HG03354 (cell line): Measurements from ENCODE around the gene LMTK3.
A peak's percentile ranks its signal among the peaks of the same experiment; 100 is the strongest.
"Not testable (repeated sequence)": the region's sequence is repeated elsewhere in the genome, so short reads cannot be mapped to it uniquely, and the experiment has no call there.

Experiments
- ATAC-seq: cut with Tn5 transposase; IDR thresholded peaks from one replicate; pipeline ENCODE4 v1.9.1; 2021; ENCODE audit warnings: mild to moderate bottlenecking; ENCODE audit not compliant: unreplicated experiment, poor library complexity, severe bottlenecking

Gene LMTK3

GRCh38 chr19:48490981-48491792 lies 20.4 kb downstream of the LMTK3 start:
- ATAC-seq: no peak

DNA sequence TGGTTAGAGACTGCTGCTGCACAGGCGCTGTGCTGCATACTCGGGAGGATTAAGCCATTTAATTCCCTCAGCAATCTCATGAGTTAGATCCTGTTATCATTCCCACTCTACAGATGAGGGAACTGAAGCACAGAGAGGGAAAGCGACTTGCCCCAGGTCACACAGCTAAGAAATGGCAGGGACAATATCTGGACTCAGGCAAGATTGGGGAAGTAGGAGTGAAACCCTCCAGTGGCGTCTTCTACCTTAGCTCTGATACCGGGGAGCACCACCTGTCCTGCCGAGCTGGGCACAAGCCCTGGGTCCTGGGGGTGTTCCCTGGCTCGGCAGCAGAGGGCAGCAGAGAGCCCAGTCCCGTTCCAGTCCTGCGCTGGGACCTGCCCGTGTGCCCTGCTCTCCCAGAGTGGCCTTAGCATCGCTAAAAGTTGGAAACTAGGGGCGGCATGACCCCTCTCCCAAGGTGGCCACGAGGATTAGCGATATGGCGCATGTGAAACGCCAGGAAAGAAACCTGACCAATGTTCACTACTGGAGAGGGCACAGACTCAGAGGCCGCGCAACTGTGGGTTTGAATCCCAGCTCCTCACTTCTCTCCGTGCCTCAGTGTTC lies 21.9 kb downstream of the LMTK3 start:
- ATAC-seq: peak; percentile 36

DNA sequence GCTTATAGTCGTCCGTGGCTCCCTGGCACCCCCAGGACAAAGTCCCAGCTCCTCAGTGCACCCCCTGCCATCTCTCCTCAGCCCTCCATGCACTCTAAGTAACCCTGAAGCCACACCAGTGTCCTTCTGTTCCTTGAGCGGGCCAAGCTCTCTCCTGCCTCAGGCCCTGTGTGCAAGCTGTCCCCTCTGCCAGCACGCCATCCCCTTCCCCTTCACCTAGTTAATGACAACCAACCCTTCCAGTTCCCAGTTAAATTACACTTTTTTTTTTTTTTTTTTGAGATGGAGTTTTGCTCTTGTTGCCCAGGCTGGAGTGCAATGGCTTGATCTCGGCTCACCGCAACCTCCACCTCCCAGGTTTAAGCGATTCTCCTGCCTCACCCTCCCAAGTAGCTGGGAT lies 23.2 kb downstream of the LMTK3 start:
- not testable (repeated sequence) for ATAC-seq

DNA sequence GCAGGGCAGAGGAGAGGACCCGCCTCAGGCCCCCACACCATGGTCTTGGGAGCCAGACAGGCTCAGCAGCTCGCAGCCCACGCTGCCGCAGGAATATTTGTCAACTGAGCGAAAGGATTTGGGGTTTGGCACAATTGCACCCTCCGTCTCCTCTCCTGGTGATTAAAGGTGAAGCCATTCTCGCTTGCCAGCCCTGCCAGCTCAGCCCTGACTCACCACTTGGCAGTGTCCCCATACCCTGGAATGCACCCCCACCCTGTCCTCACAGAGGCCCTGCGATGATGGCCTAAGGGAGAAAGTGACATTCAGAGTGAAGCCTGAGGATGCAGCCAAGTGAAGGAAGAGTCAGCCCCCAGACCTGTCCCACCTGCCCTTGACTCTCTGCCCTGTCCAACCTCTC lies 23.7 kb downstream of the LMTK3 start:
- no peak for ATAC-seq

GRCh38 chr19:48487544-48487943 lies 24.1 kb downstream of the LMTK3 start:
- ATAC-seq: no peak

DNA sequence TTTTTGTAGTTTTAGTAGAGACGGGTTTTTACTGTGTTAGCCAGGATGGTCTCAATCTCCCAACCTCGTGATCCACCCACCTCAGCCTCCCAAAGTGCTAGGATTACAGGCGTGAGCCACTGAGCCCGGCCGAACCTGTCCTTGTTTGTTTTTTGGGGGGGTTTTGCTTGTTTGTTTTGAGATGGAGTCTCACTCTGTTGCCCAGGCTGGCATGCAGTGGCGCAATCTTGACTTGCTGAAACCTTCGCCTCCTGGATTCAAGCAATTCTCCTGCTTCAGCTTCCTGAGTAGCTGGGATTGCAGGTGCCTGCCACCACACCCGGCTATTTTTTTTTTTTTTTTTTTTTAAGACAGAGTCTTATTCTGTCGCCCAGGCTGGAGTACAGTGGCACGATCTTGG lies 24.9 kb downstream of the LMTK3 start:
- ATAC-seq: not testable (repeated sequence)

DNA sequence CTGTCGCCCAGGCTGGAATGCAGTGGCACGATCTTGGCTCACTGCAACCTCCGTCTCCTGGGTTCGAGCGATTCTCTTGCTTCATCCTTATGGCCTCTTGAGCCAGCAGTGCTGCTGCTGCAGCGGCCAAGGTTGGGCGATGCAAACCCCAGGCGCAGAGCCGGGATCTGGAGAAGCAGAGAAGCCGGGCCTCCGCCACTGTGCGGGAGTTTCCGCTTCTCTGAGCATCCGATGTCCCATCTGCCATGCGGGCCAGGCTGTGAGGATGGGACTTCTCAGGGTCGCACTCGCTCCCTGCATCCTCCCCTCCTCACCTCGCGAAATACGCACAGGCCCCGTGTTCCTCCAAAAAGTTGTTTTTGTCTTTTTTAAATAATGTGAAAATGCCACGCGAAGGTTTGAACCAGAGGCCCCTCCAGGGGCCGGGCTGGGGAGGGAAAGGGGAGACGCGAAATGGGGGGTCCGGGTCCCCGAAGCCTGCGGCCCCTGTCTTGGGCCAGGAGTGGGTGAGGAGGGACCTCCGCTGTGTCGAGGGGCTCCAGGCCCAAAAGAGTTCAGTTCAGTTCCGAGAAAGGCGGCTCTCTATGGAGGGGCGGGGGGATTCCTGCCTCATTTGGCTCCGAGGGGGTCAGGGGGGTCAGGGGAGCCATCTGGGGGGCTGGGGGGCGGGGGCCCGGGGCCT lies 26.6 kb downstream of the LMTK3 start:
- ATAC-seq: no peak

DNA sequence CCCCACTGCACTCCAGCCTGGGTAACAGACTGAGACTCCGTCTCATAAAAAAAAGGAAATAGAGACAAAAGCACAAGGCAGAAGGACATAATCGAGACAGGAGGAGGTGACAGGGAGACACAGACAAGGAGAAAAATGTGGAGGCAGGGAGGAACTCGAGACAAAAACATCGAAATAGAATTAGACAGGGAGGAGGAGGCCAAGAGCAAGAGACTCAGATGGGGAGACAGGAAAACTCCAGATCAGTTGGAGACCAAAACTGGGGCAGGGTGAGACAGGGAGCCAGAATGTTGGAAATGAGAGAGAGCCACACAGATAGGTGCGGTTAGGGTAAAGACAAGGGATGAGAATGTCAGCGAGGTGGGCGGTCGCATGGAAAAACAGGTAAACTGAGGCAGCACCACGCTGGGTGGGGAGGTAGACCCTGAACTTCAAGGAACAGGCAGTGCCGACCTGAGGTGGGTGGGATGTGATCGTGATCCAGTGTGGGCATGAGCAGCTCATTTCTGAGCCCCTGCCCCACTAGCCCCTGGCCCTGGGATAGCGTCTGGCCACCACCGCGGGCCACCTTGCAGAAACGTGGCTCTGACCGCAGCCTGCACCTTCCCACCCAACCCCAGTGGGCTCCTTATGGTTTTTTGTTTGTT lies 27.3 kb downstream of the LMTK3 start:
- ATAC-seq: no peak

- no peak for ATAC-seq
These were observed 28.3 kb downstream of the LMTK3 start for GRCh38 chr19:48483301-48483700.

- no peak for ATAC-seq
These were observed 29.6 kb downstream of the LMTK3 start for GRCh38 chr19:48481846-48482639.

- no peak for ATAC-seq
These were observed 30.8 kb downstream of the LMTK3 start for GRCh38 chr19:48480558-48481500.

- ATAC-seq: no peak
These were observed 31.5 kb downstream of the LMTK3 start for GRCh38 chr19:48480183-48480557.

GRCh38 chr19:48479686-48480085 lies 31.9 kb downstream of the LMTK3 start:
- no peak for ATAC-seq

GRCh38 chr19:48478339-48479256 lies 33.0 kb downstream of the LMTK3 start:
- ATAC-seq: no peak

- ATAC-seq: no peak
These were observed 33.8 kb downstream of the LMTK3 start for GRCh38 chr19:48477698-48478338.

DNA sequence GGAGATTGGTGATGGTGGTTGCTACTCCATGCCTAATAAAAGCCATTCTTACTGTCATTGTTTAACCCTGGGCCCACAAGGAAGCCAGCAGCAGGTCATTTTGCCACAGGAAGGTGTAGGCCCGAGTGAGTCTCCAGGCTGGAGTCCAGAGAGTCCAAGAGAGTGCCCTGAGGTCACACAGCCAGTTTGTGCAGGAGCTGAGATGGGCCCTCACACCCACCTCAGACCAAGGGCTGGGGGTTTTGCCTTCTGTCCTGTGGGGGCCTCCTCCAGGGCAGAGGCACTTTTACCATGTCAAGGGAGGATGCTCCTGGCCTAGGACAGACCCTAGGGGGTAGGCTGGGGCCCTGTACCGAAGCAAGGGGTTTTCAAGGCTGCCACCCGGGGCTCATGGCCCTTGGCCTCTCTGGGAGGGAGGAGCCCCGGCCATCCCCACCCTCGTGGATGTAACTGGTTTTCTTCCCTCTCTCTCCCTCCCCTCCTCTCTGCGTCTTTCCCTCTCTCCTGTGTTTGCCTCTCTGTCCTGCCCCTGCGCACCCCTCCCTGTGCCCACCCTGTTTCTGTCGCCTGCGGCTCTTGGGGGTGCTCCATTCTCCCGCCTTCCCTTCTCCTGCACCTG lies 34.5 kb downstream of the LMTK3 start:
- no peak for ATAC-seq

DNA sequence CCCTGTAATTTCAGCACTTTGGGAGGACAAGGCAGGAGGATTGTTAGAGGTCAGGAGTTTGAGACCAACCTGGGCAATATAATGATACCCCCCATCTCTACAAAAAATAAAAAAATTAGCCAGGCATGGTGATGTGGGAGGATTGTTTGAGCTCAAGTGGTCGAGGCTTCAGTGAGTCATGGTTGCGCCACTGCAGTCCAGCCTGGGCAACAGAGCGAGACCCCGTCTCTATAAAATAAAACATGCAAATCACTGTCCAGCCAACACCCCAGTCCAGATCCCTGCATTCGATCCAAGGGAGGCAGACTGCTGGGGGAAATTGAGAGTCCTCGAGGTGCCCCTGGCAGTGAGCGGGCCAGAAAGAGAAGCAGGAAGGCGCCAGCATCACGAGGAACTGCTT lies 35.5 kb downstream of the LMTK3 start:
- no peak for ATAC-seq
